Stimulated activated naive B cell treated with anti-CD40 and anti-IgM and Interleukin-4, amounts not matched to agents 10 μg/mL and 1 μg/mL and 100 μg/mL, for 72 hours (primary cell): Measurements from ENCODE around the gene PAQR6.

ENCODE experiments used
- ATAC-seq, 2 donors: fragments of 150-1000 bp; cut with Tn5 transposase; replicated peaks; 2 replicates each; pipeline ENCODE4 v1.10.0; 2021; ENCODE audit warnings: moderate library complexity in 1 of 2
- DNase-seq: peaks from one replicate; pipeline ENCODE4 v3.0.0; 2021
- H3K27ac Mint-ChIP-seq: one replicate; pipeline ENCODE4 v1.8.0; 2022; ENCODE audit warnings: mild to moderate bottlenecking, mixed read lengths
- H3K27me3 Mint-ChIP-seq, 2 donors: one replicate each; pipeline ENCODE4 v1.8.0; 2022; ENCODE audit warnings: mixed read lengths in 2 of 2
- H3K36me3 Mint-ChIP-seq, 2 donors: one replicate each; pipeline ENCODE4 v1.8.0; 2022; ENCODE audit warnings: mixed read lengths in 2 of 2, mild to moderate bottlenecking in 1 of 2
- H3K4me1 Mint-ChIP-seq, 2 donors: one replicate each; pipeline ENCODE4 v1.8.0; 2022; ENCODE audit warnings: mixed read lengths in 2 of 2, mild to moderate bottlenecking in 1 of 2
- H3K4me3 Mint-ChIP-seq, 2 donors: one replicate each; pipeline ENCODE4 v1.8.0; 2022; ENCODE audit warnings: mild to moderate bottlenecking in 2 of 2, mixed read lengths in 2 of 2, moderate library complexity in 1 of 2
- H3K9me3 Mint-ChIP-seq, 2 donors: one replicate each; pipeline ENCODE4 v1.8.0; 2022; ENCODE audit warnings: mixed read lengths in 2 of 2, mild to moderate bottlenecking in 1 of 2

Gene PAQR6

GRCh38 chr1:156213644-156213966, 34.3 kb downstream of the PAQR6 start:
- Mint-ChIP-seq H3K4me1 (peaks cover 17 to 32% of the 10 kb centered on the region in 2 donors), H3K36me3 (peaks cover 26 to 38% of the 10 kb centered on the region in 2 donors), H3K27ac (peak overlapping the region; percentile 99), H3K4me3 (peak overlapping the region; percentile 91 to 98), H3K27me3 (no peaks in the 10 kb centered on the region), H3K9me3 (no peaks in the 10 kb centered on the region)
- ATAC-seq (peak in 1 of 2 donors; percentile 3), DNase-seq (no peak)

GRCh38 chr1:156212833-156213643, 34.8 kb downstream of the PAQR6 start, which contains the start of gene PMF1:
TSS of gene PMF1 (plus strand) at chr1:156213007. CDS start at chr1:156213016, 9 bp downstream.
- Mint-ChIP-seq H3K36me3 (peaks cover 30 to 39% of the 10 kb centered on the region in 2 donors), H3K9me3 (no peaks in the 10 kb centered on the region), H3K4me3 (peak within 1 kb of the TSS; percentile 91 to 98), H3K27me3 (no peaks in the 10 kb centered on the region), H3K27ac (peak within 1 kb of the TSS; percentile 99), H3K4me1 (peaks cover 13 to 28% of the 10 kb centered on the region in 2 donors)
- DNase-seq, result peak; percentile 93
- peak; percentile 95 to 97 for ATAC-seq

GRCh38 chr1:156212130-156212529, 35.7 kb downstream of the PAQR6 start:
- no peak for DNase-seq
- Mint-ChIP-seq H3K4me3 (peak overlapping the region; percentile 91 to 98), H3K27ac (peak overlapping the region; percentile 99), H3K27me3 (no peaks in the 10 kb centered on the region), H3K36me3 (peaks cover 31 to 42% of the 10 kb centered on the region in 2 donors), H3K9me3 (no peaks in the 10 kb centered on the region), H3K4me1 (peaks cover 8 to 19% of the 10 kb centered on the region in 2 donors)
- ATAC-seq, result no peak

- ATAC-seq (no peak), DNase-seq (no peak)
- Mint-ChIP-seq H3K4me3 (no peak overlapping the region), H3K4me1 (peaks cover 8 to 19% of the 10 kb centered on the region in 2 donors), H3K27ac (no peak overlapping the region), H3K36me3 (peaks cover 31 to 42% of the 10 kb centered on the region in 2 donors), H3K27me3 (no peaks in the 10 kb centered on the region), H3K9me3 (no peaks in the 10 kb centered on the region)
Measured at GRCh38 chr1:156211243-156211642, 36.6 kb downstream of the PAQR6 start.

GRCh38 chr1:156204686-156205085, 43.2 kb downstream of the PAQR6 start:
- H3K36me3 Mint-ChIP-seq, result peaks cover 26 to 37% of the 10 kb centered on the region in 2 donors

GRCh38 chr1:156203331-156203730, 44.5 kb downstream of the PAQR6 start:
- Mint-ChIP-seq H3K9me3 (no peaks in the 10 kb centered on the region), H3K4me3 (no peak overlapping the region), H3K27me3 (no peaks in the 10 kb centered on the region), H3K27ac (no peak overlapping the region), H3K36me3 (peaks cover 26 to 31% of the 10 kb centered on the region in 2 donors), H3K4me1 (peaks cover 23 to 24% of the 10 kb centered on the region in 2 donors)
- DNase-seq, result no peak
- ATAC-seq, result no peak

More at GRCh38 chr1:156204686-156205085, 43.2 kb downstream of the PAQR6 start:
- Mint-ChIP-seq H3K27me3 (no peaks in the 10 kb centered on the region), H3K4me3 (no peak overlapping the region), H3K9me3 (no peaks in the 10 kb centered on the region), H3K27ac (no peak overlapping the region), H3K4me1 (peaks cover 9 to 11% of the 10 kb centered on the region in 2 donors)
- no peak for ATAC-seq
- DNase-seq, result no peak

GRCh38 chr1:156200044-156200443, 47.8 kb downstream of the PAQR6 start:
- peaks cover 35 to 41% of the 10 kb centered on the region in 2 donors for H3K4me1 Mint-ChIP-seq
- DNase-seq, result no peak
- H3K27ac Mint-ChIP-seq, result peak overlapping the region; percentile 21
- peaks cover 27 to 32% of the 10 kb centered on the region in 2 donors for H3K36me3 Mint-ChIP-seq
- no peaks in the 10 kb centered on the region for H3K9me3 Mint-ChIP-seq
- no peak for ATAC-seq
- H3K27me3 Mint-ChIP-seq, result no peaks in the 10 kb centered on the region
- H3K4me3 Mint-ChIP-seq, result no peak overlapping the region

GRCh38 chr1:156198831-156199349, 49.0 kb downstream of the PAQR6 start:
- peak; percentile 71 to 78 for ATAC-seq
- Mint-ChIP-seq H3K4me3 (peak overlapping the region; percentile 35 to 49), H3K9me3 (no peaks in the 10 kb centered on the region), H3K4me1 (peaks cover 38 to 51% of the 10 kb centered on the region in 2 donors), H3K27me3 (no peaks in the 10 kb centered on the region), H3K27ac (peak overlapping the region; percentile 88), H3K36me3 (peaks cover 32 to 38% of the 10 kb centered on the region in 2 donors)
- no peak for DNase-seq

- no peaks in the 10 kb centered on the region for H3K9me3 Mint-ChIP-seq
- no peak overlapping the region for H3K4me3 Mint-ChIP-seq
- peaks cover 36 to 40% of the 10 kb centered on the region in 2 donors for H3K36me3 Mint-ChIP-seq
- peaks cover 46 to 64% of the 10 kb centered on the region in 2 donors for H3K4me1 Mint-ChIP-seq
- DNase-seq, result no peak
- H3K27ac Mint-ChIP-seq, result no peak overlapping the region
- H3K27me3 Mint-ChIP-seq, result no peaks in the 10 kb centered on the region
- ATAC-seq, result no peak
Measured at GRCh38 chr1:156196445-156196844, 51.4 kb downstream of the PAQR6 start.

- H3K36me3 Mint-ChIP-seq, result peaks cover 36 to 40% of the 10 kb centered on the region in 2 donors
- DNase-seq, result no peak
- no peak for ATAC-seq
- H3K4me1 Mint-ChIP-seq, result peaks cover 46 to 64% of the 10 kb centered on the region in 2 donors
- no peaks in the 10 kb centered on the region for H3K9me3 Mint-ChIP-seq
- H3K27me3 Mint-ChIP-seq, result no peaks in the 10 kb centered on the region
- no peak overlapping the region for H3K27ac Mint-ChIP-seq
- peak overlapping the region; percentile 21 to 90 for H3K4me3 Mint-ChIP-seq
Measured at GRCh38 chr1:156195853-156196252, 52.0 kb downstream of the PAQR6 start.

- H3K9me3 Mint-ChIP-seq, result no peaks in the 10 kb centered on the region
- H3K27ac Mint-ChIP-seq, result peak overlapping the region; percentile 98
- no peaks in the 10 kb centered on the region for H3K27me3 Mint-ChIP-seq
- peak in 1 of 2 donors; percentile 3 for ATAC-seq
- H3K36me3 Mint-ChIP-seq, result peaks cover 23 to 30% of the 10 kb centered on the region in 2 donors
- no peak for DNase-seq
- peak overlapping the region; percentile 90 to 96 for H3K4me3 Mint-ChIP-seq
- peaks cover 33 to 51% of the 10 kb centered on the region in 2 donors for H3K4me1 Mint-ChIP-seq
Measured at GRCh38 chr1:156194300-156194652, 53.6 kb downstream of the PAQR6 start.

GRCh38 chr1:156193488-156194299, 54.2 kb downstream of the PAQR6 start, which contains the start of gene SLC25A44:
TSS of gene SLC25A44 (plus strand) at chr1:156194104. CDS start at chr1:156199848, 5,744 bp downstream.
- Mint-ChIP-seq H3K4me1 (peaks cover 27 to 45% of the 10 kb centered on the region in 2 donors), H3K27ac (peak within 1 kb of the TSS; percentile 98), H3K4me3 (peak within 1 kb of the TSS; percentile 90 to 96), H3K27me3 (no peaks in the 10 kb centered on the region), H3K9me3 (peaks cover 0 to 2% of the 10 kb centered on the region in 2 donors), H3K36me3 (peaks cover 20 to 28% of the 10 kb centered on the region in 2 donors)
- peak; percentile 98 for DNase-seq
- ATAC-seq, result peak; percentile 95 to 97
